ENCODE measurements around the gene FOXP1.

- TF ChIP-seq CTCF (IDR thresholded peaks at IDR 0.05; ENCODE audit: poor library complexity) (no peak), EZH2 (IDR thresholded peaks at IDR 0.05; ENCODE audit: borderline replicate concordance) (no peak)
Measured at GRCh38 chr3:71464613-71465012, 118.9 kb downstream of the FOXP1 start.
